Right lobe of liver (tissue), 4 donors: ENCODE results near the gene KIF6.

Source experiments
- CTCF ChIP-seq, 4 donors: fragments of 200-600 bp in 3 of 4; fragments of 450-650 bp in 1 of 4; IDR thresholded peaks; one replicate each; pipeline versions ENCODE4 v1.5.1 to v1.8.0; 2016 to 2022; ENCODE audit warnings: antibody characterized with exemption in 4 of 4, mild to moderate bottlenecking in 2 of 4
- POLR2A ChIP-seq: fragments of 450-650 bp; IDR thresholded peaks from one replicate; pipeline ENCODE4 v1.6.1; 2017; ENCODE audit warnings: antibody characterized with exemption, mild to moderate bottlenecking
- donor health status: DM: no; HTN: no; CAD: no.
- donor health status: DM: no; HTN: no; CAD: no.
- donor health status: DM: no; HTN: yes; CAD: no.

GRCh38 chr6:39328066-39328465, 397.1 kb downstream of the KIF6 start:
- TF ChIP-seq CTCF (IDR thresholded peaks at IDR 0.05) (no peak), POLR2A (no peak)
